Astrocyte (in vitro differentiated cells and primary cell): Measurements from ENCODE around the gene RPS2. TPM values are rescaled to one million over a fixed set of nuclear protein-coding genes. Genes with fewer than 3 reads are reported as not detected.

ENCODE experiments used
- DNase-seq: peaks from one replicate; pipeline ENCODE4 v3.0.0-alpha.2; 2010; ENCODE audit warnings: low read depth
- FAIRE-seq: peaks from 2 replicates; lab custom pipeline; 2011; peaks lifted over from hg19 to GRCh38; lab: Jason Lieb, UNC
- H2AFZ ChIP-seq: 2 replicates; pipeline ENCODE4 v1.6.0; 2012; ENCODE audit warnings: low read depth, low read length, inconsistent platforms
- H3K27ac ChIP-seq: 2 replicates; pipeline ENCODE4 v1.5.1; 2011; ENCODE audit warnings: low read depth, low read length, inconsistent platforms
- H3K27me3 ChIP-seq: 2 replicates; pipeline ENCODE4 v1.6.0; 2011; ENCODE audit warnings: low read length, inconsistent platforms; ENCODE audit not compliant: insufficient read depth
- H3K36me3 ChIP-seq: 2 replicates; pipeline ENCODE4 v1.5.1; 2011; ENCODE audit warnings: low read length, inconsistent platforms; ENCODE audit not compliant: insufficient read depth
- H3K4me1 ChIP-seq: 2 replicates; pipeline ENCODE4 v1.5.1; 2011; ENCODE audit warnings: low read length, inconsistent platforms; ENCODE audit not compliant: insufficient read depth
- H3K4me2 ChIP-seq: 2 replicates; pipeline ENCODE4 v1.6.0; 2012; ENCODE audit warnings: low read length, inconsistent platforms
- H3K4me3 ChIP-seq: 2 replicates; pipeline ENCODE4 v1.5.1; 2011; ENCODE audit warnings: low read depth, mild to moderate bottlenecking, low read length, inconsistent platforms; ENCODE audit not compliant: insufficient read depth
- H3K79me2 ChIP-seq: 2 replicates; pipeline ENCODE4 v1.6.0; 2012; ENCODE audit warnings: mild to moderate bottlenecking, low read length, inconsistent platforms; ENCODE audit not compliant: insufficient read depth
- H3K9ac ChIP-seq: 2 replicates; pipeline ENCODE4 v1.6.0; 2012; ENCODE audit warnings: mild to moderate bottlenecking, low read length, inconsistent platforms
- H3K9me3 ChIP-seq: 2 replicates; pipeline ENCODE4 v1.5.1; 2012; ENCODE audit warnings: low read depth, mild to moderate bottlenecking, low read length, inconsistent platforms; ENCODE audit not compliant: insufficient read depth
- H4K20me1 ChIP-seq: 2 replicates; pipeline ENCODE4 v1.6.0; 2012; ENCODE audit warnings: low read length, inconsistent platforms; ENCODE audit not compliant: insufficient read depth
- H3K27ac Mint-ChIP-seq: one replicate; pipeline ENCODE4 v1.8.0; 2021; ENCODE audit warnings: mild to moderate bottlenecking, mixed read lengths; ENCODE audit not compliant: unreplicated experiment
- H3K27me3 Mint-ChIP-seq: one replicate; pipeline ENCODE4 v1.8.0; 2021; ENCODE audit warnings: low read depth, mixed read lengths; ENCODE audit not compliant: unreplicated experiment
- H3K36me3 Mint-ChIP-seq: one replicate; pipeline ENCODE4 v1.8.0; 2021; ENCODE audit warnings: low read depth, mixed read lengths; ENCODE audit not compliant: unreplicated experiment
- H3K4me1 Mint-ChIP-seq: one replicate; pipeline ENCODE4 v1.8.0; 2021; ENCODE audit warnings: low read depth, mixed read lengths; ENCODE audit not compliant: unreplicated experiment
- H3K4me3 Mint-ChIP-seq: one replicate; pipeline ENCODE4 v1.8.0; 2021; ENCODE audit warnings: mild to moderate bottlenecking, moderate library complexity, mixed read lengths; ENCODE audit not compliant: unreplicated experiment
- H3K9me3 Mint-ChIP-seq: one replicate; pipeline ENCODE4 v1.8.0; 2021; ENCODE audit warnings: mild to moderate bottlenecking, mixed read lengths; ENCODE audit not compliant: unreplicated experiment
- EZH2 ChIP-seq: IDR thresholded peaks from 2 replicates; pipeline ENCODE4 v1.6.1; 2012; ENCODE audit warnings: mild to moderate bottlenecking, low read length, inconsistent platforms; ENCODE audit not compliant: insufficient read depth
- total RNA-seq: library from RNA; stranded (reverse); gene quantifications from 2 replicates; pipeline ENCODE4 v1.2.1, GENCODE V29; 2021
- TF ChIP-seq, protein P1 (sequence below): IDR thresholded peaks from 2 replicates; pipeline ENCODE4 v1.5.1; 2011; ENCODE audit warnings: low read depth, mild to moderate bottlenecking, inconsistent platforms, low read length, moderate library complexity; ENCODE audit not compliant: insufficient read depth

Gene RPS2
- total RNA-seq, 1 donor from 2014 or later: 2,534 TPM

DNA sequence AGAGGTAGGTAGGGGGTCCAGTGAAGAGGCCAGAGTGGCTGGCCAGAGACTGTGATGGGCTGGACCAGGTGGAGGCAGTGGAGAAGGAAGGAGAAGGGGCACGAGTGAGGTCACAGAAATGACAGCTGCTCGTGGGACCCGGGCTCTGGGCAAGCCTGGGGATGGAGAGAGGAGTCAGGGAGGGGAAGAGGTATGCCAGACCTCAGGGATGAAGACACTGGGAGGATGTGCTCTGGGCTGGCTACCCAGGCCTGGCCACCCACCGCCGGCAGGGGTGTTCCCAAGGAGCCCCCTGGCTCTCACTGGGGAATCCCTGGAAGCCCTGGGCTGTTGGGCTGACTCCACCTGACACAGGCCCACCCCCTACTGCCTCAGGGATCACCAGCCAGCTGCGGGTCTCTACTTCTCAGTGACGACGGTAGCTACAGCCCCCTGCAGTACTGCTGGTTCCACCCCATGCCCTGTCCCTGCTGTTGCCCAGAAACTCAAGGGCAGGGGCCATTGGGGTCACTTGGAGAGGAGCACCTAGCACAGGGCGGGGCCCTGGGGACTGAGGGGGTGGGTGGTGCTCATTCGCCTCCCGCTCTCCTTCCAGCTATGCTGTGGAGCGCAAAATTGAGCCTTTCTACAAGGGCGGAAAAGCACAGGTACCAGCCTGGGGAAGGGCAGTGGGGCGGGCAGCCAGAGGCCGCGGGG lies 9.0 kb upstream of the RPS2 start:
- Histone ChIP-seq H3K9me3 (no peaks in the 10 kb centered on the region), H3K4me1 (peaks cover 11% of the 10 kb centered on the region), H3K79me2 (peaks cover 35% of the 10 kb centered on the region), H3K9ac (no peak overlapping the region), H3K36me3 (peaks cover 7% of the 10 kb centered on the region), H4K20me1 (peaks cover 22% of the 10 kb centered on the region), H3K4me3 (no peak overlapping the region), H2AFZ (no peak overlapping the region), H3K27me3 (no peaks in the 10 kb centered on the region), H3K4me2 (no peak overlapping the region), H3K27ac (no peak overlapping the region)
- no peak for DNase-seq
- H3K27ac Mint-ChIP-seq: no peak overlapping the region
- peaks cover 11% of the 10 kb centered on the region for H3K4me1 Mint-ChIP-seq
- peaks cover 6% of the 10 kb centered on the region for H3K36me3 Mint-ChIP-seq
- TF ChIP-seq, protein P1, sequence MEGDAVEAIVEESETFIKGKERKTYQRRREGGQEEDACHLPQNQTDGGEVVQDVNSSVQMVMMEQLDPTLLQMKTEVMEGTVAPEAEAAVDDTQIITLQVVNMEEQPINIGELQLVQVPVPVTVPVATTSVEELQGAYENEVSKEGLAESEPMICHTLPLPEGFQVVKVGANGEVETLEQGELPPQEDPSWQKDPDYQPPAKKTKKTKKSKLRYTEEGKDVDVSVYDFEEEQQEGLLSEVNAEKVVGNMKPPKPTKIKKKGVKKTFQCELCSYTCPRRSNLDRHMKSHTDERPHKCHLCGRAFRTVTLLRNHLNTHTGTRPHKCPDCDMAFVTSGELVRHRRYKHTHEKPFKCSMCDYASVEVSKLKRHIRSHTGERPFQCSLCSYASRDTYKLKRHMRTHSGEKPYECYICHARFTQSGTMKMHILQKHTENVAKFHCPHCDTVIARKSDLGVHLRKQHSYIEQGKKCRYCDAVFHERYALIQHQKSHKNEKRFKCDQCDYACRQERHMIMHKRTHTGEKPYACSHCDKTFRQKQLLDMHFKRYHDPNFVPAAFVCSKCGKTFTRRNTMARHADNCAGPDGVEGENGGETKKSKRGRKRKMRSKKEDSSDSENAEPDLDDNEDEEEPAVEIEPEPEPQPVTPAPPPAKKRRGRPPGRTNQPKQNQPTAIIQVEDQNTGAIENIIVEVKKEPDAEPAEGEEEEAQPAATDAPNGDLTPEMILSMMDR: no peak
- TF ChIP-seq EZH2: no peak
- H3K4me3 Mint-ChIP-seq: peak overlapping the region; percentile 93
- no peaks in the 10 kb centered on the region for H3K27me3 Mint-ChIP-seq
- no peak for FAIRE-seq
- H3K9me3 Mint-ChIP-seq: no peaks in the 10 kb centered on the region

DNA sequence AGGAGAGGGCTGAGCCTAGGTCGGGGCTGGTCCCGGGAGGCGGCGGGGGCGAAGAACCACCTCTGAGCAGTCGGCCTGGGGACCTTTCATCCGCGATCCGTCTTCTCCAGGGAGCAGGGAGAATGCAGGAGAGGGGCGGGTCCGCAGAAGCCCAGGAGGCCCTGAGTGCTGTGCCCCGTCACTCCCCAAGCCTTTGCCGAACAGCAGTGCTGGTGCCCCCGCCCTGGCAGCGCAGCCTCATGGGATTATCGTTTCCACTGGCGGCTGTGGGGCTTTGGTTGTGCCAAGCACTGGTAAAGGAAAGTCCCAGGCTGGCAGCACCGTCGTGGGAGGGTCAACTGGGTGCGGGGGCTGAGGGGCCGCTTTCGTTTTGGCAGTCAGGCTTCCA lies 7.9 kb upstream of the RPS2 start:
- H3K27me3 ChIP-seq: no peaks in the 10 kb centered on the region
- H4K20me1 ChIP-seq: peaks cover 22% of the 10 kb centered on the region
- H3K79me2 ChIP-seq: peaks cover 35% of the 10 kb centered on the region
- H3K27me3 Mint-ChIP-seq: no peaks in the 10 kb centered on the region
- DNase-seq (no peak), FAIRE-seq (no peak)
- TF ChIP-seq, protein P1: no peak
- no peak for TF ChIP-seq EZH2
- peaks cover 11% of the 10 kb centered on the region for H3K4me1 Mint-ChIP-seq
- H3K9me3 ChIP-seq: no peaks in the 10 kb centered on the region
- H3K4me2 ChIP-seq: peak overlapping the region; percentile 94
- peaks cover 11% of the 10 kb centered on the region for H3K4me1 ChIP-seq
- H3K36me3 ChIP-seq: peaks cover 7% of the 10 kb centered on the region
- H3K27ac Mint-ChIP-seq: peak overlapping the region; percentile 95
- H3K36me3 Mint-ChIP-seq: peaks cover 5% of the 10 kb centered on the region
- H3K4me3 Mint-ChIP-seq: peak overlapping the region; percentile 93
- H3K9ac ChIP-seq: peak overlapping the region; percentile 91
- peak overlapping the region; percentile 50 for H2AFZ ChIP-seq
- peak overlapping the region; percentile 79 for H3K27ac ChIP-seq
- H3K4me3 ChIP-seq: peak overlapping the region; percentile 89
- no peaks in the 10 kb centered on the region for H3K9me3 Mint-ChIP-seq
